GM12874 (cell line): Measurements from ENCODE around the gene TASP1.

Source experiments
- CTCF ChIP-seq: IDR thresholded peaks from 2 replicates; pipeline ENCODE4 v1.5.1; 2011; ENCODE audit warnings: low read depth, mild to moderate bottlenecking, control low read depth, low read length, moderate library complexity; ENCODE audit not compliant: insufficient read depth

The TASP1 gene

GRCh38 chr20:13397300-13397724 is 241.4 kb downstream of the TASP1 start:
- no peak for TF ChIP-seq CTCF

GRCh38 chr20:13396826-13397225 is 241.9 kb downstream of the TASP1 start:
- TF ChIP-seq CTCF: no peak

- no peak for TF ChIP-seq CTCF
Measured at GRCh38 chr20:13396022-13396421, 242.7 kb downstream of the TASP1 start.

GRCh38 chr20:13395232-13395631 is 243.5 kb downstream of the TASP1 start:
- TF ChIP-seq CTCF: no peak

- TF ChIP-seq CTCF: no peak
Measured at GRCh38 chr20:13392391-13392790, 246.3 kb downstream of the TASP1 start.

- no peak for TF ChIP-seq CTCF
Measured at GRCh38 chr20:13389115-13389514, 249.6 kb downstream of the TASP1 start.

GRCh38 chr20:13384132-13384531 is 254.6 kb downstream of the TASP1 start:
- no peak for TF ChIP-seq CTCF

GRCh38 chr20:13382786-13383185 is 255.9 kb downstream of the TASP1 start:
- TF ChIP-seq CTCF: no peak
